ENCODE data around the gene ZNF200.
"Not testable (repeated sequence)": the region's sequence is repeated elsewhere in the genome, so short reads cannot be mapped to it uniquely, and the experiment has no call there.

Gene ZNF200

DNA sequence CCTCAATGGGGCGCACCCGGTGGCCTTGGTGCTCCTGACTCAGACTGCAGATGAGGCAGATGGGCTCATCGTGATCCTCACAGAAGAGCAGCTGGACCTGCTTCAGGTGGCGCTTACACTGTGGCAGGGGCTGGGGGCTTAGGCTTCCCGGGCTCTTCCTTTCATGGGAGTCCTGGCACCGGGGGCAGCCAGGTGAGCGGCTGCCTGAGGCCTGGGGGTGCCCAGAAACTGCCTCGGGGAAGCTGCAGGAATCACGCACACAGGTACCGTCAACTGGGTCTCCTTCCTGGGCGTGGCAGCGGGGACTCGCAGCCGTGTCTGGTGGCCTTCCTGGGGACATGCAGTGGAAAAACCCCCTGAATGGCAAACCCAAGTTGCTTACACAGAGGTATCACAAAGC lies 14.5 kb upstream of the ZNF200 start:
- no peak for DNase-seq

DNA sequence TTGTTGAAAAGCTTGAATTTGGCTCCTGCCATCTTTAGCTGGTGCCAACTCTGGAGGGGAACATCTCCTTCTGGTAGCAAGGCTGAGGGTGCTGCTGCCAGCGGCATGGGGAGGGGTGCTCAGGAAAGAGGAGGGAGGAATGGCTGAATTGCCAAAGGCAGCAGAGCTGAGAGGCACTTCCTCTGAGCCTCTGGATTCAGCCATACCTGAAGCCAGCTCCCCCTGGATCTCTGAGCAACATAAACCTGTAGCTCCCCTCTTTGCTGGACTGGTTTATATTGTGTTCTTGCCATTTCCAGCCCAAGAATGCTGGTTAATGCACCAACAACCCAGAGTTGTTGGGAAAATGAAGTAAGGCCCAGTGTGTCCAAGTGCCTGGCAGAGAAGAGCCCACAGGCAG lies 14.1 kb upstream of the ZNF200 start:
- DNase-seq = no peak

DNA sequence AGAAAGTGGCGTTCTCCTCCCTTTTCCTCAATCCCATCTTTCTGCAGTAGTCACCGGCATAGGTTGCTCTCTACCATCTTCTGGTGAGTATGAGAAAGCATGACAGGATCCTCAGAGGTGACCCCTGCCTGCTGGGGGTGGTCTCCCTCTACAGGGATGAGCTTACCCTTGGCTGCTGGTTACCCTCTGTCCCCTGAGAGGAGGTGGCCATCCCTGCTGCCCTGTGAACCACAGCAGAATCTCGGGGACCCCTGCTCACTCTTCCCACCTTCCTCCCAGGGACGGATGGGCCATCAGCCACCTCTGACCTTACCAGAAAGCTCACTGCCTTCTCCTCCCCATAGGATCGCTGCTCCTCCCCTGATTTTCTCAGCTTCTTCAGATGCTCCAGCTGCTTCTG lies 13.6 kb upstream of the ZNF200 start:
- no peak for DNase-seq

DNA sequence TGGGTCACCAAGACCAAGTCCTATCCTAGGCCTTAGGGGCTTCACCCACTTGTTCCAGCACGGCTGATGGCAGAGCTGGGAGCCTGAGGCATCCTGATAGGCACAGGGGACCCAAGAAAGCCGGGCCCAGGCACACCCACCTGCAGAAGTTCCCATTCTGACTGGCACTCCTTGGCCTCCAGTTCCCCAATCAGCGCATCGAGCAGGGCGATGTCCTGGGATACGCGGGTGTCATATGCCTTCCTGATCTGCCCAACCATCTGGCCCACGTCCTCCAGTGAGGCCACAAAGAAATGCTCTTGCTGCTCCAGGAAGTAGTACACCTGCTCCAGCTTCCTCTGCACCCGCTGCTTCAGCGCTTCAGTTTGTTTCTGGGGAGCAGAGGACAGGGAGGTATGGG lies 11.9 kb upstream of the ZNF200 start:
- no peak for DNase-seq

DNA sequence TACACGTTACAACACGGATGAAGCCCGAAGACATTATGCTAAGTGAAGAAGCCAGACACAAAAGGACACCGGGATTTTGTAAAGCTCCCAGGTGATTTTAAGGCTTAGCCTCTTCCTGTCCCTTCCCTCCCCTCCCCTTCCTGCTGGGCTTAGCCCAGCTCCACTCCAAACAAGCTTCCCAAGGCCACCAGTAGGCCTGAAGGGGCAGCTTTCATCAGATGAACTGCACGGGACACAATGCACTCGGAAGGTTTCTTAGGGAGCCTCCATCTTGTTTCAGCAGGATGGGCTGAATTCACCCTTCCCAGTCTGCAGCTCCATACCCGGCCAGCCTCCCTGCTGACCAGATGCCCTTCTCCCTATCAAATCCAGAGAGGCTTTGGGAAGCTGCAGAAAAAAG lies 11.0 kb upstream of the ZNF200 start:
- DNase-seq = no peak

DNA sequence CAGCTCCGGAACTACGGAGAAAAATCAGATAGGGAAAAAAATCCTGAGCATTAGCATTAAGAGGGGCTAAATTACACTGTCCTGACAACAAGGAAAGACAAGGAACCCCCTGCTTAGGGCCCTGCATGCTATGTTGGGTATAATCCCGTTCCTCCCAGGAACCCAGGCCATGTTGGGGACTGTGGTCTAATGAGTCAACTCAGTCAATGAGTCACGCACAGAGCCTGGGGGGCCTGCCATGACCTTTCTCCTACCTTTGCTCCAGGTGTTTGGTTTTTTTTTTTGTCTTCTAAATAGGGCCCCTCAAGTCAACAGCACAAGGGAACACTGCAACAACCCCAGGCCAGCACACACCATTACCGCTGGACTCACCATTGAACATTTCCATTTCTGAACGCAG lies 8.9 kb upstream of the ZNF200 start:
- no peak for DNase-seq

DNA sequence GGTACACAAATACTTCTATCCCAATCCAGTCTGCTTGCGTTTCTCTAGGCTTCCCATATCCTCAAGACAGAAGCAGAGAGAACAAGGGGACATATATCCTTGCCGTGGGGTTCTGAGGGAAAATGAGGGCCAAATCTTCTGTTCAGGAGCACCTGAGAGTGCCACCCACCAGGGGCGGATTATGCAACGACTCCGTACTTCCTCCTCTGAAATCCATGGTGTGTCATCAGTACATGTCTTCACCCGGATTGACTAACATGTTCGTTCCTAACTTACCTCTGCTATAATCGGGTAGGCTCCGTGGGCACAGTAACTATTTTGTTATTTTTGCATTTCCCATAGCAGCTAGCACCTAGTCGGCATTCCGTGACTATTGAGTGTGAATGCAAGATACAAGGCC lies 7.8 kb upstream of the ZNF200 start:
- no peak for DNase-seq

DNA sequence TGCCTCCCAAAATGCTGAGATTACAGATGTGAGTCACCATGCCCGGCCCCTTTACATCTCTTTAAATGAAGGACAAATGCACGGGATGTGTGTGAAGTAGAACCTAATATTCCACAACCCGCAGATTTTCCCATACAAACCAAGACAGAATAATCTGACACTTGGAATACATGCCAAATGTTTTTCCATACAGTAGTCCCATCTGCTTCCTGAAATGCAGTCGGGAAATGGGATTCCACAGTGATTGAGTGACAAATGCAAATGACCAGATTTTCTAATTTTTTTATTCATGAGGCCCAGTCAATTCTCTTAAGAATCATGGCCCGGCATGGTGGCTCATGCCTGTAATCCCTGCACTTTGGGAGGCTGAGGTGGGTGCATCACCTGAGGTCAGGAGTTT lies 6.8 kb upstream of the ZNF200 start:
- DNase-seq = no peak

DNA sequence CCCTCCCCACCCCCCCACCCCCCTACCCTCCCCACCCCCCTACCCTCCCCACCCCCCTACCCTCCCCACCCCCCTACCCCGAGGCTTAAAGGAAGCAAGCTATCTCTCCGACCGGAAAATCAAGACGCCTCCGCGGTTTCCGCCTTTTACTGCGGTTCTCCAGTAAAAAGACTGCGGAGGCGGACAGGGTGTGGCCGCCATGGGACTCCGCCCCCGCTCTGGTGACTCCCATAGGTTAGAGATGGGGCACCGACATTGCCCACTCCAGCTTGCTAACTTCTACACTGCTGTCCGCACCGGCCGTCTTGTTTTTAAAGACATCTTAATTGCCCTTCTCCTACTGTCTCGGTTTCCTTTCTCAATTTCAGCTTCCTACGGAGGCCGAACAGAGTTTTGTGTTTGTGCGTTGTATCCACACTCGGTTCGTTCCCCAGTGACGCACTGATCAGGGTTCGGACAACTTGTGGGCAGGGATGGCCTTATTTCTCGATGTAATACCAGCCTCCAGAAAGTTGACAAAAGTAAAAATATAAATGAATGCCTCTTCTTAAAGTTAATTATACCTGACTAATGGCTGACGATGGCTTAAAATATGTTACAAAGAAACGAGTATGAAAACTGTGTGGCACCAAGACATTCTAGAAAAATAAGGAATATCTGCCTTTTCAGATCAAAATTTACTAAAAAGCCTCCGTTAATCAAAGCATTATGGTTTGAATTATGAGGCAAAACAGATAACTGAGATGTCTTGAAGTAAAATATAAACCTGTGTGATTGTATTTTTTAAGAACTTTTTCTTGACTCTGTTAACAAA lies 1.1 kb upstream of the ZNF200 start:
- peak; percentile 33 for DNase-seq

DNA sequence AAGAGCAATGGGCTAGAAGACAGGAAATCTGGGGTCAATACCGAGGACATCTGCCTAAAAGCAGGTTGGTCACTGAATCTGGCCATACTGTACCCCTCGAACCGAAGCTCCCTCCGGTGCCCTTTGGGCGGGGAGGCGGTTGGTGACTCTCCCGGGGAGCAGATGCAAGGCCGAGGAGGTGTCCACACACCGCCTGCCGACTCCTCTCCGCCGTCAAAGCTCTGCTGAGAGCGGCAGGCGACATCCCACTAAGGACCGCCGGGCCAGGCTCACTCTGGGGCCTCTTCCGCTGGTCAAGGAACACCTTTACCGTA lies 458 bp downstream of the ZNF200 start:
- no peak for DNase-seq

DNA sequence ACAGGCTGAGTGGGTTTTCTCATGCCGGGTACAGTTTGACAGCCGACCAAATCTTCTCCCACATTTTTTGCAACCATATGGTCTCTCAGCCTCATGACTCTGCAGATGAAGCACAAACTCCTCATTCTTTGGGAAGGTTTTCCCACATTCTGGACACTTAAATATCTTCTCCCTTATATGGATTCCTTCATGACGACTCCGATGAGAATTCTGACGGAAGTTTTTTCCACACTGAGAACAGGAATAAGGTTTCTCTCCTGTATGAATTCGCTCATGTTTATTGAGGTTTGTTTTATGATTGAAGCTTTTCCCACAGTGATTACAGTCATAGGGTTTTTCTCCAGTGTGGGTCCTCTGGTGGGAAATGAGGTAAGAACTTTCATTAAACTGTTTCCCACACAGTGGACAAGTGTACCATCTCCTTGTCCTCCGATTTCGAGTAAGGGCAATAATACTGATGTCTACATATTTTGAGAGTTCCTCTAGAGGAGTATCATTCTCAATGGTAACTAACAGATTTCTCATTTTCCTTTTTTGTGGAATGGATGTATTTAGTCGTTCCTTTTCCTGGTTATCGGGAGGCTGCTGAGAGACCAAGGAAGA lies 10.9 kb downstream of the ZNF200 start:
- DNase-seq = no peak

DNA sequence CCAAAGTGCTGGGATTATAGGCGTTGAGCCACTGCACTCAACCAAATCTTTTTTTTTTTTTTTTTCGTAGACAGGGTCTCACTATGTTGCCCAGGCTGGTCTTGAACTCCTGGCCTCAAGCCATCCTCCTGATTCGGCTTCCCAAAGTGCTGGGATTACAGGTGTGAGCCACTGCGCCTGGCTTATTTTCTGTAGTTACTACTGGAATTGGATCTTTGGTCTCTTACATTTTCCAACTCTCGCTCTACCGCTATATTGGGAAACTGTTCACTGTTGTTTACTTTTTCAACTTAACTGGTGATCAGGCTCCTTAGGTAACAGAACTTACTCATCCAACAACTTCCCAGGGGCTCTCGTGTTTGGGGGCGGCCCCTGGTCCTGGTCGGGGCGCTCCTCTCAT lies 14.1 kb downstream of the ZNF200 start:
- DNase-seq = no peak

DNA sequence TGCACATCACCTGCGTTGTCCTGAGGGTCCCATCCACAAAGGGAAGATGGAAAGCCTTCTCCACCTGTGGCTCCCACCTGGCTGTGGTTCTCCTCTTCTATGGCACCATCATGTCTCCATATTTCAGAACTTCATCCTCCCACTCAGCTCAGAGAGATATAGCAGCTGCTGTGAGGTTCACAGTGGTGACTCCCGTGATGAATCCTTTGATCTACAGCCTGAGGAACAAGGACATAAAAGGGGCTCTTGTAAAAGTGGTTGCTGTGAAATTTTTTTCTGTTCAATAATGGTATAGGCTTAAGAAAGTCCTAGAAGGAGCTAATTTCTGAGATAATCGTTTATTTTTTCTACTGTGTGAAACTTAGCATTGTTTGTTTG lies 18.7 kb downstream of the ZNF200 start:
- DNase-seq = no peak

DNA sequence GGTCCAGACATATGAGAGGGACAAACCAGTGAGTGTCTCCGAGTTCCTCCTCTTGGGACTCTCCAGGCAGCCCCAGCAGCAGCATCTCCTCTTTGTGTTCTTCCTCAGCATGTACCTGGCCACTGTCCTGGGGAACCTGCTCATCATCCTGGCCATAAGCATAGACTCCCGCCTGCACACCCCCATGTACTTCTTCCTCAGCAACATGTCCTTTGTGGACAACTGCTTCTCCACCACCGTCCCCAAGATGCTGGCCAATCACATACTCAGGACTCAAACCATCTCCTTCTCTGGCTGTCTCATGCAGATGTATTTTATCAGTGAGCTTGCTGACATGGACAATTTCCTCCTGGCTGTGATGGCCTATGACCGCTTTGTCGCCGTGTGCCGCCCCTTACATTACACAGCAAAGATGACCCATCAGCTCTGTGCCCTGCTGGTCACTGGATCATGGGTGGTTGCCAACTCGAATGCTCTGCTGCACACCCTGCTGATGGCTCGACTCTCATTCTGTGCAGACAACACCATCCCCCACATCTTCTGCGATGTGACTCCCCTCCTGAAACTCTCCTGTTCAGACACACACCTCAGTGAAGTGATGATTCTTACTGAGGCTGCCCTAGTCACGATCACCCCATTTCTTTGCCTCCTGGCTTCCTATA lies 19.2 kb downstream of the ZNF200 start:
- no peak for DNase-seq

DNA sequence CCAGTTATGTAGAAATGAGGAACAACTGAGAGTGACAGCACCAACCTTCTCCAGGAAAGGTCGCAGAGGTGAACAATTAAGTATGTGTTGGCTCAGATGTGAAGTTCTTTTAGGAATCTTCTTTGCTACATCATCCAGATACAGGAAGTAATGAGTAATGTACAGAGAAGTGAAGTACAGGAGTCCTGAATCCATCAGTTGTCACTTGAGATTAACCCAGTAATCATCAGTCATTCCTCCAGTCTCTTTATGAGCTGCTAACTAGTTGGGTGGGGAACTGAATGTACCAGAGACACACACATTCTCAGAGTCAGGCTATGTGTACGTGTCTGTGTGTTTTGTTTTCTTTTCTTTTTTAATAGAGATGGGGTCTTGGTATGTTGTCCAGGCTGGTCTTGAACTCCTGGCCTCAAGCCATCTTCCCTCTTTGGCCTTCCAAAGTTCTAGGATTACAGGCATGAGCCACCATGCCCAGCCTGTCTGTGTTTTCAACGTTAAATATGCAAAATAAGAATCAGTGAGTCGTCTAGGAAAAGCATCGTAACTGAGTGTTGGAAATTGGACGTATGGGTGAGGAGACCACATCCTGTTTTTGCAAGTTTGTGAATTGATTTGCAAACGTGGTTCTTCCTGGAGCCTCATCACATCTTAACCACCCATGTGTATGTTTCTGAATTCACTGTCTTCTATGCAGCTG lies 19.9 kb downstream of the ZNF200 start:
- DNase-seq = peak; percentile 15

DNA sequence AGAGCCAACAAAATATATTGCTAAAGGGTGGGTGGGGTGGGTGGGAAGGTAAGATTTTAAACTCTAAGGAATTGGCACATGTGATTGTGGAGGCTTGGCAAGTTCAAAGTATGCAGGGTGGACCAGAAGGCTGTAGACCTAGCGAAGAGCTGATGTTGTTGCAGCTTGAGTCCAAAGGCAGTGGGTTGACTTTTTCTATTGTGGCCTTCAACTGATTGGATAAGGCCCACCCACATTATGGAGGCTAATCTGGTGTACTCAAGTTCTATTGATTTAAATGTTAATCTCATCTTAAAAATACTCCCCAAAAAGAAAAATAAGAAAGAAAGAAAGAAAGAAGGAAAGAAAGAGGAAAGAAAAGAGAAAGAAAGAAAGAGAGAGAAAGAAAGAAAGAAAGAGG lies 22.4 kb downstream of the ZNF200 start:
- no peak for DNase-seq

DNA sequence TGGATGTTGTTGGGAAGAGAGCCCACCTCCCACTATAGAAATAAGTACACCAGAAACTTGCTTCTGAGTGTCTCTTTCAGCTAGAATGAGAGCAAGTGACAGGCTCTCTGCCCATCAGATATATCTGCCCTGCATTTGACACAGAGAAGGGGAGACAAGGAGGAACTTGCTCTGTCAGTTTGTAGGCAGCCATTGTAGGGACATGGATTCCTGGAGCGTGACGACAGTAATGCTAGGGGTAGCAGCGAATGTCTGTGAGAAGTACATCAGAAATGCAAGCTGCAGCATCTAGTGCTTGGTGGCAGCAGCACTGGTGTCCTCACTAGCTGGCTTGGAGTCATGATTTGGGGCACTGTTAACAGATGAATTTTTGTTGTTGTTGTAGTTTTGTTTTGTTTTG lies 23.0 kb downstream of the ZNF200 start:
- no peak for DNase-seq

DNA sequence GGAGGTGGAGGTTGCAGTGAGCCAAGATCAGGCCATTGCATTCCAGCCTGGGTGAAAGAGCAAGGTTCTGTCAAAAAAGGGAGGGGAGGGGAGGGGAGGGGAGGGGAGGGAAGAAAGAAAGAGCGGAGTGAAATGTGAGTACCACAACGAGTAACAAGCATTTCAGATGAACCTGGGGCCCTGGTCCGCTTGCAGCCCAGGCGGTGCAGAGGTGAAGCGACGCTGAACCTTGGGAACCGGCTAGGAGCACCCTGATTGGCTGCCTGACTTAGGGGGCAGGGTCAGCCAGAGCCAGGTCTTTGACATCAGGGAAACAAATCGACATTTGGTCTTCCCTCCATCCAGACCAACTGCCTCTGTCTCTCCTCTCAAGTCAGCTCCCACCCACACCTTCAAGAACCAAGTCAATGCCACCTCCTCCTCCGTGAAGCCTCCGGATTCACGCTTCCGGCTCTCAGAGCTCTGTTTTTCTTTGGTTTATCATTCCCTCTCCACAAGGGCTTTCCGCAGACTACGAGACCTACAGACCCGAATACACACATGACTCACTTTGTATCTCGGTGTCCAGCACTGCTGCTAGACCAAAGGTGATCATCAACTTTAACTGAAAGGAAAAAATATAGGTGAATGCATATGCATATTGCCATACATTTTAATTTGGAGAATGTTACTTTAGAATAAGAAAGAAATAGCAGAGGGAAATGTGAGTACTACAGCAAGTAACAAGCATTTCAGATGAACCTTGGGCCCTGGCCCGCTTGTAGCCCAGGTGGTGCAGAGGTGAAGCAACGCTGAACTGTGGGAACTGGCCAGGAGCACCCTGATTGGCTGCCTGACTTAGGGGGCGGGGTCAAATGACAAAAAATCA lies 27.6 kb downstream of the ZNF200 start:
- no peak for DNase-seq

DNA sequence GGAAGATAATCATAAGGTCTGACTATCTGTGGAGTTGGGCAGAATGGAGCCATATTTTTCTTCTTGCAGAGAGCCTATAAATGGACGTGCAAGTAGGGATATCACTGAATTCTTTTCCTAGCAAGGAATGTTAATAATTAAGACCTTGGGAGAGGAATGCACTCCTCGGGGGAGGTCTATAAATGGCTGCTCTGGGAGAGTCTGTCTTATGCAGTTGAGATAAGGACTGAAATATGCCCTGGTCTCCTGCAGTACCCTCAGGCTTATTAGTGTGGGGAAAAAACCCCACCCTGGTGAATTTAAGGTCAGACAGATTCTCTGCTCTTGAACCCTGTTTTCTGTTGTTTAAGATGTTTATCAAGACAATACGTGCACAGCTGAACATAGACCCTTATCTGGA lies 29.0 kb downstream of the ZNF200 start:
- DNase-seq = not testable (repeated sequence)

DNA sequence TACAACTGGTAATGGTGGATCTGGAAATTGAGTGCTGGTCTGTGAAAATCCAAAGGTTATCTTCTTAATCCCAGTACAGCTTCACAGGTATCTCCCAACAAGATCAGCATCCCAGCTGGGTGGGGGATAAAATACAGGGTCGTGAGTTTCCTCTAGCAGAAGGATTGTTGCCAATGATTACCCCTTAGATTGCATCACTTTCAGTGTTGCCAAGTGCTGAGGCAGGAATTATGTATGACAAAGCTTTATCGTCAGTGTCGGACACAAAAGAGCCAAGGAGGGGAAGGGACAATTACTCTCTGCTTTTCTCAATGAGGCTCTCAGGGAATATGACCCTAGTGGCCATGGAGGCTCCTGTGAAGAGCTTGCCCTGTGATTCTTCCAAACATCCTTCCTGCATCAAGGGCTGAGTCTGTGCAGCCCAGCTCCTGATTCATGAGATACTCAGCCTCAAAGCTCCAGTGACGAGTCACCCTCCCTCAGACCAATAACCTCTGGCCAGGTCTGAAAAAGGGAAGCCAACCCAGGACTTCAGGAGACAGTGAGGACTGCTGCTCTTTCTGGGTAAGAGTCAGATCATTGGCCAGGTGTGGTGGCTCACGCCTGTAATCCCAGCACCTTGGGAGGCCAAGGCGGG lies 31.9 kb downstream of the ZNF200 start:
- DNase-seq = no peak

DNA sequence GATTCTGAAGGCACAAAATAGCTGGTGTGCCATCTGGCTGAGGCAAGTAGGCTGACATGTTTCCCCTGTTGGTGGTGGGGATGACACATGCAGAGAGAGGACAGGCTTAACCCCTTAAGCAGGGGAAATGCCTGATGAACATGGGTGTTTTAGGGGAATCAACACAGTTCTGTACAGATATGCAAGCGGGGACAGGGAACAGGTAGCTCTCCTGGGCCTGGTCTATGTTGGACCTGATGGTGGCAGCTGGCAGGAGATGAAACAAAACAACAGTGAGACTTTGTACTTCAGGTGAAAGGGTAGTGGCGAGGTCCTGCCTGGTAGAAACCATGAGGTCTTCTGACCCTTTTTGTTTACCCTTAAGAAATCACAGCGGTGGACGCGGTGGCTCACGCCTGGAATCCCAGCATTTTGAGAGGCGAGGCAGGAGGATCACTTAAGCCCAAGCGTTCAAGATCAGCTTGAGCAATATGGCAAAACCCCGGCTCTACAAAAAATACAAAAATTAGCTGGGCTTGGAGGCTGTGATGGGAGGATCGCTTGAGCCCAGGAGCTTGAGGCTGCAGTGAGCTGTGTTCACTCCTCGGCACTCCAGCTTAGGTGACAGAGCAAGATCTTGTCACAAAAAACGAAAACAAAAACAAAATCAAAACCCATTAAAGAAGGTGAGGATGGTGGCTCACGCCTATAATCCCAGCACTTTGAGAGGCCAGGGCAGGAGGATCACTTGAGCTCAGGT lies 36.5 kb downstream of the ZNF200 start:
- no peak for DNase-seq

All from activated effector memory CD4-positive, alpha-beta T cell treated with Interleukin-2 at 50 U/mL for 16 hours (primary cell).